NCI-H524 treated with DMSO at 0.1 percent for 48 hours (cell line): ENCODE data around the gene TNNT2.

Experiments used
- DNase-seq: peaks from one replicate; lab custom pipeline; 2025; lab: John Stamatoyannopoulos, UW

TNNT2 gene

DNA sequence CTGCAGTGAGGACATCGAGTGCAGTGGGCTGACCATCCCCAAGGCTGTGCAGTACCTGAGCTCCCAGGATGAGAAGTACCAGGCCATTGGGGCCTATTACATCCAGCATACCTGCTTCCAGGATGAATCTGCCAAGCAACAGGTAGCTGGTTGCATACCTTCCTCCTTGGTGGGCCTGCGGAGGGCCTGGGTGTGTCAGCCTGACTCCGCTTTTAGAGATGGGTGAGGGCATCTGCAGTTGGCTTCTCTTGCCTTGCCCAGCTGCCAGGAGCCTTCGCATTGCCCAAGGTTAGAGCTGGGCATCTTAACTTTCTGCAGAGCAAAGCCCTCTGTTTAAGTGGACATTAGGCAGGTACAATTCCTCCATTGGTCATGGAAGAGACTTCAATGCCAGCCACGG lies 60.9 kb downstream of the TNNT2 start:
- no peak for DNase-seq

GRCh38 chr1:201313086-201313485 lies 64.4 kb downstream of the TNNT2 start:
- peak; percentile 18 for DNase-seq

DNA sequence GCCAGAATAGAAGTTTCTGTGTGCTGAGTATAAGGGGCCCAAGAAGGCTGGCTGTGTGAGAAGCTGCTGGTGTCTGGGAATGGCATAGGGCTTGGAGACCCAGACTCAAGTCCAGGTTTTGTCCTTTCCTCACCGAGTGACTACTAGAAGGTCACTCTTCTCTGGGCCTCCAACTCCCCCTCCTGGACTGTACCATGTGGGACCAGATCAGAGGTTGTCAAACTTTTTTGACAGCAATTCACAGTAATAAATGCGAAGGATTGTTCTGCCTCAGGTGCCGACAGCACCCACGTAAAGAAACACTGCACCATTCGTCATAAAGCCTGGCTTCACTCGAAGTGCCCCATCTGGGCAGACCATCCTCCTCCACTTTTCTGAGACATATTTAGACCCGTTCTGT lies 65.2 kb downstream of the TNNT2 start:
- no peak for DNase-seq

GRCh38 chr1:201311356-201312011 lies 66.0 kb downstream of the TNNT2 start:
- no peak for DNase-seq

GRCh38 chr1:201310986-201311355 lies 66.5 kb downstream of the TNNT2 start:
- peak; percentile 13 for DNase-seq

GRCh38 chr1:201310251-201310985 lies 67.1 kb downstream of the TNNT2 start:
- no peak for DNase-seq

DNA sequence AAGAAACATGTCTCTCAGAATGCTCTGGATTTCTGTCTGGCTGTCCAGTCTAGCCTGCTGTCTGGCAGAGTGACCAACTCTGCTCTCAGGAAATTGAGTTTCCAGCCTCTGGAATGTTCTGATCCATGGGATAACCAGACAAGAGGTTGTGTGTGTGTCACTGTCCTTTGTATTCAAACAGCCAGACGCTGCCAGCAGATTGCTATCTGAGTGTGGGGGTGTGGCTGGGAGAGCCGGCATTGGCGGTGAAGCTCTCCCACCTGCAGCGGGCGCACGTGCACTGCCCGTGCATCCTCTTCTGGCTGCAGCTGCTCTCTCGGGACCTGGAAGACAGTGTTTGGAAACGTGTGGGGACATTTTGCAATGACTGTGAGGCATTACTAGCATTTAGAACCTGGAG lies 68.1 kb downstream of the TNNT2 start:
- peak; percentile 43 for DNase-seq
